HCT116 (cell line): ENCODE results near the gene YY1. TPM values are rescaled to one million over a fixed set of nuclear protein-coding genes. Genes with fewer than 3 reads are reported as not detected.

Experiments used
- ATF3 ChIP-seq: IDR thresholded peaks from 2 replicates; pipeline ENCODE4 v1.6.1; 2012
- CBX3 ChIP-seq: IDR thresholded peaks from 2 replicates; pipeline ENCODE4 v1.6.1; 2012; ENCODE audit warnings: low read depth
- CEBPB ChIP-seq: IDR thresholded peaks from 2 replicates; pipeline ENCODE4 v1.6.1; 2012; ENCODE audit warnings: low read depth
- EGR1 ChIP-seq: IDR thresholded peaks from 2 replicates; pipeline ENCODE4 v1.6.1; 2012; ENCODE audit warnings: low read depth
- ELF1 ChIP-seq: IDR thresholded peaks from 2 replicates; pipeline ENCODE4 v1.6.1; 2012; ENCODE audit warnings: low read depth, borderline replicate concordance
- JUND ChIP-seq: IDR thresholded peaks from 2 replicates; pipeline ENCODE4 v1.6.1; 2012
- POLR2AphosphoS5 ChIP-seq: IDR thresholded peaks from 2 replicates; pipeline ENCODE4 v1.6.1; 2011; ENCODE audit warnings: mild to moderate bottlenecking, low read depth, low read length, moderate library complexity
- RAD21 ChIP-seq: IDR thresholded peaks from 2 replicates; pipeline ENCODE4 v1.6.1; 2012; ENCODE audit warnings: low read depth, mild to moderate bottlenecking
- SIN3A ChIP-seq: IDR thresholded peaks from 2 replicates; pipeline ENCODE4 v1.6.1; 2012; ENCODE audit warnings: low read depth
- SP1 ChIP-seq: IDR thresholded peaks from 2 replicates; pipeline ENCODE4 v1.6.1; 2012; ENCODE audit warnings: low read depth
- YY1 ChIP-seq: IDR thresholded peaks from 2 replicates; pipeline ENCODE4 v1.6.1; 2011; ENCODE audit warnings: low read length, low read depth, moderate library complexity, mild to moderate bottlenecking; ENCODE audit not compliant: insufficient replicate concordance; ENCODE audit errors: extremely low read depth
- ZBTB33 ChIP-seq: IDR thresholded peaks from 2 replicates; pipeline ENCODE4 v1.6.1; 2011; ENCODE audit warnings: mild to moderate bottlenecking, low read length, moderate library complexity; ENCODE audit not compliant: insufficient replicate concordance; ENCODE audit errors: extremely low read depth
- ZFX ChIP-seq: fragments of 450-650 bp; IDR thresholded peaks from 2 replicates; pipeline ENCODE4 v1.6.1; 2017
- total RNA-seq: library from RNA; stranded (reverse); gene quantifications from one replicate; pipeline ENCODE4 v1.2.1, GENCODE V29; 2021; ENCODE audit not compliant: unreplicated experiment

YY1 gene
- total RNA-seq, 1 experiment from 2014 or later = 111 TPM

GRCh38 chr14:100223332-100224201 lies 15.4 kb upstream of the YY1 start (continued):
- TF ChIP-seq ZBTB33 = no peak
- no peak for TF ChIP-seq JUND
- no peak for TF ChIP-seq CBX3
- TF ChIP-seq CEBPB = no peak
- TF ChIP-seq YY1 = no peak
- no peak for TF ChIP-seq POLR2AphosphoS5
- no peak for TF ChIP-seq SIN3A
- no peak for TF ChIP-seq ZFX
- TF ChIP-seq ATF3 = no peak
- TF ChIP-seq EGR1 = no peak
- TF ChIP-seq RAD21 = no peak
- no peak for TF ChIP-seq SP1
- TF ChIP-seq ELF1 = no peak
